Stimulated activated CD4-positive, alpha-beta T cell treated with anti-CD3 and anti-CD28 coated beads, Interleukin-2, amount 100 ng/mL, for 24 hours (primary cell): ENCODE results near the gene IGF2BP1.
"Not testable (repeated sequence)": the region's sequence is repeated elsewhere in the genome, so short reads cannot be mapped to it uniquely, and the experiment has no call there.

Experiments used
- DNase-seq, 2 donors: peaks; one replicate each; pipeline ENCODE4 v3.0.0-alpha.2; 2020

The IGF2BP1 gene

DNA sequence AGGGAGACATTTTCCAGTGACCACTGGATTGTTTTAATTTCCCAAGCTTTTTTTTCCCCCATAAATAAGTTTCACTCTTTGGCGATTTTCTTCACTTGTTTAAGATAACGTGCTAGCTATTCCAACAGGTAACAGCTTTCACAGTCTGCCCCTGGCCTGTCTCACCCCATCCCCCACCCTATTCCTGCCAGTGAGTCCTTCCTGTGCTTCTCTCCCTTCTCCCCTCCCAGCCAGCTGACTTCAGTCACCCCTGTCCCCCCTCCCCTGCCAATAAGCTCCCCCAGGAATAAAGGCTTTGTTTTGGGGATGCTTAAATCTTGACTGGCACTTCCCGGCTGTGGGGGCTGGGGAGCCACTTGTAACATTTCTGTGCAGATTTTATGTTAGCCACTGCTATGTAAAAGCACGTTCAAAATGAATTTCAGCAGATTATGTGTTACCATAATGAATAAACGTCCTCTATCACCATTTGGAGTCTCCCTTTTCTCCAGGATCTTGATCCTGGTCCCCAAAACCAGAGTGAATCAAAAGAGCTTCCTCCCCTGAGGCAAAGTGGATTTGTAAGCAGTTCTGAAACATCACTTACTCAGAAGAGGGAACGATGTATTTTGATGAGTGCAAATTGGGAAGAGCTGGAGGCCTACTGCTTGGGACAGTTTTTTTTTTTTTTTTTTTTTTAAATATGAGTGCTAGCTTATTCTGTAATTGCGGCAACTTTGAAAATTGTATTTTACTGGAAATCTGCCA, 58.2 kb downstream of the IGF2BP1 start:
- DNase-seq, result no peak

DNA sequence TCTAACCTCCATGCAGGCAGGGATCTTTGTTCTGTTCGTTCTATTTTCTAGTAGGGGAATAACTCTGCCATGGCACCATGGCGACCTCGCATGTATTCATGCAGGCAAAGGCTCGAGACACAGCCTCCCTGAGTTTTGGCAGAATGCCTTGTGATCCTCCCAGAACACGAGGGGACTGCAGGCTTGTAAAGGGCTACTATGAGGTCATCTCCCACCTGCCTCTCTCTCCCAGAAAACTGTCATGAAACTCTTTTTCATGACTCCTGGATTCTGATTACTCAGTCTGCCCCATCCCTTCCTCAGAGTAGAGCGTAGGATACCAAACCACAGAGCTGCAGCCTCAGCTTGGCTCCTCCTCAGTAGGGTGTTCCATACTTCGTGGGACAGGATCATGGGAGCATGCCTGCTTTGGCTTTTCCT, 64.3 kb downstream of the IGF2BP1 start:
- no peak for DNase-seq

DNA sequence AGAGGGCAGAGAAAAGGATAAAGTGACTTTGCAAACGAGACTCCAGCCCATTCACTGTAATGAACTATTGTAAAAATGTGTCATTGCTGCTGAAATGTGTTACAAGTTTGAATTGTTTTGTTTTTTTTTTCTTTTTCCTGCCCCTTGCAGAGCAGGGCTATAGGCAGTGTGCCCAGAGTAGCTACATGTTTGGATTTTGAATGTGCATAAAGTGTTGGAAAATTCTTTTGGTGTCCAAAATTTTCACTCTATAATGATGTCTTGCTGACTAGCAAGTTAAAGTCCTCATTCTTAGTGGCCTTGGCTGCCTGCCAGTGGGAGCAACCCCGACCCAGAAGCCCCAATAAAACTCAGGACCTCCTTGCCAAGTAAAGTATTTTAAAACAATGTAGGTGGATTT, 66.5 kb downstream of the IGF2BP1 start:
- DNase-seq, result no peak

DNA sequence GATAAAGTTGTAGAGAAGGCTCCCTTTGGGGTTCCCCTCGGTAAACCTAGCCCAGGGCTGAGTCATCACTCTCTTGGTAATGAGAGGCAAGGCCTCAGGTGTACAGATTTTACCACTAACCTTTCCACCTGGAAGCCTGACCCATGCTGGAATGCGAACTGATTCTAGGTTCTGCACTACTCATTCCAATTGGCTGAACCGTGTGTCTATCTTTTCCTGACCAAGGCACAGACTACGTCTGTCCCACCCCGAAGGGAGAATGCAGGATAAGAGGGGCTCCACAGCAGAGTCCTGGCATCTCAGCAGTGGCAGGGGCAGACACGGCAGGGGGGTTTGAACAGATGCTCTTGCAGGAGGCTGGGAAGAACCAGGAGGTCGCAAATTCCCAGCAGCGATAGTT, 70.0 kb downstream of the IGF2BP1 start:
- no peak for DNase-seq

DNA sequence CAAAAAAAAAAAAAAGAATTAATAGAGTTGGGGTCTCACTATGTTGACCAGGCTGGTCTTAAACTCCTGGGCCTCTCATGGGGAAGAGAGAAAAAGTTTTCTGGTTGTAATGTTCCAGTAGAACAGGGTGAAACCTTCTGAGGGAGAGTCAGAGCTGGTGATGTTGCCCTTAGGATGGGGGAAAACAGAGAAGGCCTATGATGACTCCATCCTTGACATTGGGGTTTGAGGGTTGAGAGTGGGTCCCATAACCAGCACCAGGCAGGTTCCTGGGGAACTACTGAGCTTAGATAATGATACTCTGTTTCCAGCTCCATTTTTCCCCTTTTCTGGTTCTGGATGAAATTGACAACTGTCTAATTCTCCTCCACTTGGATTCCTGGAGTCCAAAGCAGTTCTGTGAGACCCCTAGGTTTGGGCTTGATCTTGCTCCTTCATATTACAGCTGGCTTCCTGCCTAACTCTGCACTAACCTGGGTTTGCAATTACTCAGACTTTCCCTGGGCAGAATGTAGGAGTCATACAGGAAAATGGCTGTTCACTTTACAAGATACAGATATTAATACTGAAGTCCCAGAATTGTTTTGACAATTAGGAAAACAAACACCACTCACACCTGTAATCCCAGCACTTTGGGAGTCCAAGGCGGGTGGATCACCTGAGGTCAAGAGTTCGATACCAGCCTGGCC, 72.5 kb downstream of the IGF2BP1 start:
- no peak for DNase-seq

DNA sequence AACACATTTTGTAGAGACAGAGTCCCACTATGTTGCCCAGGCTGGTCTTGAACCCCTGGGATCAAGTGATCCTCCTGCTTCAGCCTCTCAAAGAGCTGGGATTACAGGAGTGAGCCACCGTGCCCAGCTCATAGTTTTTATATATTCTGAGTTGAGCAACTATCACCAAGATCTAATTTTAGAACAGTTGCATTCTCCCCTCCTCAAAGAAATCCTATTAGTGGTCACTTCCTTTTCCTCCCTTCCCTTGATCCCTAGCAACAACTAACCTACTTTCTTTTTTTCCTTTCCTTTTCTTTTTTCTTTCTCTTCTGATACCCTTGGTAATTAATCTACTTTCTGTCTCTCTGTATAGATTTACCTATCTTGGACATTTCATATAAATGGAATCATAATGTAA, 73.9 kb downstream of the IGF2BP1 start:
- DNase-seq, result no peak

DNA sequence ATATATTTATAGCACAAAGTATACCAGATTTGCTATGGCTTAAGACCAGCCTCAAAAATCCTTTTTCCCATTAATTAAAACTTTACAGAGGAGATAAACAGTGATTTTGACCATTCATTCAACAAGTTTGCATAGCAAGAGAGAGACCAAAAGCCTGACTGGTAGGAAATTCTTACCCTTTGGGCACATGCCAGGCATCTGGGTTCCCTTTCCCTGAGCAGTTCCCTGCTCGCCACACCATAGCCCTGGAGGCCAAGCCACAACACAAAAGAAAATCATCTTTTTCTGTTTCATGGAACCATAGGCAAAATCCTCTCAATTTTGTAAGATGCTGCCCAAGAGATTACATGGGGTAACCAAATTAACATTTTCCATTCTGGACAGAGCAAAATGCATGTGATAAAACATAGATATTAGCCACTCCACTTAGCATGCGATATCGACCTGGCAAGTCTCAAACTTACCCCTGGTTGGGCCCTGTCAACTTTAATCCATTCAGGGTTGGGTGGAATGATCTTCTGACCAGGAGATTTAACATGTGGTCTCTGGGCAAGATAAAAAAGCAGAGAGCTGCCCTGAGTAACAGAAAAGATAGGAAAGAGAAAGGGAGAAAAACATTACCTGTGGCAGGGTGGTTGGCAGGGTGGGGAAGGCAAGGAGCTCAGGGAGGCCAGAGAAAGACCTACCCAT, 77.8 kb downstream of the IGF2BP1 start:
- no peak for DNase-seq

DNA sequence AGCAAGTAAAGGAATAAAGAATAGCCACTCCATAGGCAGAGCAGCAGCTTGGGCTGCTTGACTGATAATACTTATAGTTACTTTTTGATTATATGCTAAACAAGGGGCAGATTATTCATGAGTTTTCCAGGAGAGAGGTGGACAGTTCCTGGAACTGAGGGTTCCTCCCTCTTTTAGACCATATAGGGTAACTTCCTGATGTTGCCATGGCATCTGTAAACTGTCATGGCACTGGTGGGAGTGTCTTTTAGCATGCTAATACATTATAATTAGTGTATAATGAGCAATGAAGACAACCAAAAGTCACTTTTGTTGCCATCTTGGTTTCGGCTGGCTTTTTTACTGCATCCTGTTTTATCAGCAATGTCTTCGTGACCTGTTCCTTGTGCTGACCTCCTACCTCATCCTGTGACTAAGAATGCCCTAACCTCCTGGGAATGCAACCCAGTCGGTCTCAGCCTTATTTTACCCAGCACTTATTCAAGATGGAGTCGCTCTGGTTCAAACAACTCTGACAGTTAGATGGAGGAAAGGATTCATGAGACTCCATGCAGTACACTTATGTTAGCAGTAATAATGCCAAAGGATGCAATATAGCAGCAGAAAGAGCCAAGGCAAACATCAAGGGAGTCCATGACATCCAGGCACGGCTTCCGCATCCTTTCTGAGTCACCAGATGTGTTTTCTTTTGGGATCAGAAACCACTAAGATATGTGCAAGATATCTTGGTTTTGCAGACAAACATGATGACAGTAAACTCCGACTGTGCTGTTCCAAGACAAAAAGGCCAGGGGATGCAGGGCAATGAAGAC, 79.6 kb downstream of the IGF2BP1 start:
- DNase-seq, result no peak

DNA sequence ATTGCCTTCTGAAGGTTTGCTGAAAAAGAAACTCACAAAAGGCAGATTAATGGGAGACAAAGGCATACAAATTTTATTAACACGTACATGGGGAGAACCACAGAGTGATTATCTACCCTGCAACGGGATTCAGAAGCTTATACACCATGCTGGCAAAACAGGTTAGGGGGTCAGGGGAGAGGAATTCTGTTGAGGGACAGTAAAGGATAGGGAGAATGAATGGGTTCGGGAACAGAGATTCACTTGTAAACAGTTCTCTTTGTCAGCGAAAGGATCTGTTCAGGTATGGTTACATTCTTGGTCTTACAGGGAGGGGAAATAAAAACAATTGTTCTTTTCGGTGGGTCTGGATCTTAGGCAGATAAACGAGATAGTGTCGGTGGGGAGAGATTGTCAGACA, 81.1 kb downstream of the IGF2BP1 start:
- DNase-seq, result no peak

DNA sequence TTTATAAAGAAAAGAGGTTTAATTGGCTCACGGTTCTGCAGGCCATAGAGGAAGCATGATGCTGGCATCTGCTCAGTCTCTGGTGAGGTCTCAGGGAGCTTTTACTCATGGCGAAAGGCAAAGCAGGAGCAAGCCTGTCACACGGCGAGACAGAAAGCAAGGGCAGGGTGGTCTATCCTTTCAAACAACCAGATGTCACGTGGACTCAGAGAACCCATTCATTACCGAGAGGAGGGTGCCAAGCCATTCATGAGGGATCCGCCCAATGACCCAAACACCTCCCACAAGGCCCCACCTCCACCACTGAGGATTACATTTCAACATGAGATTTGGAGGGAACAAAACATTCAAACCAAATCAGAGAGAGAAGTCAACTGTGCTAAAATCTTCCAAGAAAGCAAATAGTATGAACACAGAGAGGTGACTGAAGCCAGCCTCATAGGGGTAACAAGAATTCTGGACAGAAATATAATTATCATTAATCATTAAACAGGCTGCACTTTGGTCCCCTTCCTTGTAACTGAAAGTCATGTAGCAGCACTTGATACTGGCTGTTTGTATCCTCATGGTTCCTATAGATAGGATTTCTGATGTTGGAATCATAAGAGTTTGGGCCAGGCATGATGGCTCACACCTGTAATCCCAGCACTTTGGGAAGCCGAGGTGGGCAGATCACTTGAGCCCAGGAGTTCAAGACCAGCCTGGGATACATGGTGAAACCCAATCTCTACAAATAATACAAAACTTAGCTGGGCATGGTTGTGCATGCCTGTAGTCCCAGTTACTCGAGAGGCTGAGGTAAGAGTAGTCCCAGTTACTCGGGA, 82.9 kb downstream of the IGF2BP1 start:
- DNase-seq, result no peak

DNA sequence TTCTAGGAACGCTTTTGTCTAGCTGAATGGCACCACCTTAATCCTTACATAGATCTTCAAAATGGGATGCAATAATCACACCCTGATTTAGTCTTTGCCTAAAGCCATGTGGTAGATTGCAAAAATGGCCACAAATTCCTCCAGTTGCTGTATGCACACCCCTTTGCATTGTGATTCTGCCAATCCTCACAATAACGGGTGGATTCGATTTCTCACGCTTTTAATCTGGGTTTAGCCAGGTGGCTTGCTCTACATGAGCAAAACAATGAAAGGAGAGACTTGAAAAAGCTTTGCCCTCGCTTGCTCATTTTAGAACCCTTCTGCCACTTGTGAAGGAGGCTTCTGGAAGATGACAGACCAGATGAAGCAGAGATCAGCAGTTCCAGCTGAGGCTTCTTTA, 85.0 kb downstream of the IGF2BP1 start:
- DNase-seq, result no peak

DNA sequence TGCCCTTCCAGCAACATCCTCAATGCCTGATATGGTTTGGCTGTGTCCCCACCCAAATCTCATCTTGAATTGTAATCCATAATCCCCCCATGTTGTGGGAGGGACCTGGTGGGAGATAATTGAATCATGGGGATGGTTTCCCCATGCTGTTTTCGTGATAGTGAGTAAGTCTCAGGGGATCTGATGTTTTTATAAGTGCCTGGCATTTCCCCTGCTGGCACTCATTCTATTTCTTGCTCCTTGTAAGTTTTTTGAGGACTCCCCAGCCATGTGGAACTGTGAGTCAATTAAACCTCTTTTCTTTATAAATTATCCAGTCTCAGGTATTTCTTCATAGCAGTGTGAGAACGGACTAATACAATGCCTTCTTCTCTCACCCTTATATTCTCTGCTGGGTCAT, 87.9 kb downstream of the IGF2BP1 start:
- not testable (repeated sequence) for DNase-seq

DNA sequence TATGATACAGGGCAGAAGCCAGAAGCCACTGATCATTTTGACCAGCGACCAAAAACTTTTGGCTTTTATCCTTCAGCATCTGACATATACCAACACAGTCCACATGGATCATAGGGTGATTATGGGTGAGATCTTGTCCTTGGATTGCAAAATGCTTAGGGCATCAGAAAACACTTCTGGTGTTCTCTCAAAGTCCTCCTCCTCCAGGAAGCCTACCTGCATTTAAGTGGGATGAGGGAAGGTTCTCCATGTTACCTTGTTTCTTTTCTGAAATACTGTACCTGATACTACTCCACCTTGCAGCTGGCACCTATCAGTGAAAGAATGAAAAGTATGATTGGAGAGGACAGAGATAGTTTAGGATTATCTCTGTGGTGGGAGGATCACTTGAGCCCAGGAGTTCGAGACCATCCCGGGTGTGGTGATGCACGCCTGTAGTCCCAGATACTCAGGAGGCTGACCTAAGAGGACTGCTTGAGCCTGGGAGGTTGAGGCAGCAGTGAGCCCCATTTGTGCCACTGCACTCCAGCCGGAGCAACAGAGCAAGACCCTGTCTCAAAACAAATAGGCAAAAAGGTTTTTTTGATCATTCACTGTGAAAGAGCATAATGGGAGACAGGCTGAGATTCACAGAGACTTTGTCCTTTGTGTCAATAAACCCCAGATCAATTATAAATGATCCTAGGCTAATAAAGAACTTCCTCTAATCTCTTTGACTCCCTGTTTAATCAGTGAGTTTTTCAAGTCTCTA, 88.6 kb downstream of the IGF2BP1 start:
- no peak for DNase-seq

DNA sequence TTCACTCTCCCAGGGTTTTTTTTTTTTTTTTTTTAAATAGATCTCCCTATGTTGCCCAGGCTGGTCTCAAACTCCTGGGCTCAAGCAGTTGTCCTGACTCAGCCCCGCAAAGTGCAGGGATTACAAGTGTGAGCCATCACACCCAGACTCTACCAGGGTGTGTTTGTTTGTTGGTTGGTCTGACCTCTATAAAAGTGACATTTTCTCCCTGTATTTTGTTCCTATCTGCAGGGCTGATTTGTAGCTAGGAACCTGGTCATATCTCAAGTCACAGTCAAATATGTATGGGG, 89.1 kb downstream of the IGF2BP1 start:
- DNase-seq, result no peak

DNA sequence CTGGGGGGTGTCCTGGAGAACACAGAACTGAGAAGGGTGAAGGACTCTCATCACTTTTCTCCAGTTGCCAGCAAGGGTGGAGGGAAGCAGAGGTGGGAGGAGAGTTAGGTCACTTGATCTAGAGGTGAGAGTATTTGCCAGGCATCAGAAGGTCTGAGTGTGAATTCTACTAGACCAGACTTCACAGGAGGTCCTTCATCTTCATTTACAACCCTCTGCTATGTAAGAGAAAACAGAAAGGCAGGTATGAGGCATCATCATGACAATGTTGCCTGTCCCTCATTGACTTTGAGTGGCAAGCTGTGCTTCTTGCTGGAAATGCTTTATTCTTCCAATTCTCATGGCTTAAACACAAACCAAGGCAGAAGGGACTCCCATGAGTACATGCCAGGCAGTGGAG, 89.5 kb downstream of the IGF2BP1 start:
- DNase-seq, result no peak

DNA sequence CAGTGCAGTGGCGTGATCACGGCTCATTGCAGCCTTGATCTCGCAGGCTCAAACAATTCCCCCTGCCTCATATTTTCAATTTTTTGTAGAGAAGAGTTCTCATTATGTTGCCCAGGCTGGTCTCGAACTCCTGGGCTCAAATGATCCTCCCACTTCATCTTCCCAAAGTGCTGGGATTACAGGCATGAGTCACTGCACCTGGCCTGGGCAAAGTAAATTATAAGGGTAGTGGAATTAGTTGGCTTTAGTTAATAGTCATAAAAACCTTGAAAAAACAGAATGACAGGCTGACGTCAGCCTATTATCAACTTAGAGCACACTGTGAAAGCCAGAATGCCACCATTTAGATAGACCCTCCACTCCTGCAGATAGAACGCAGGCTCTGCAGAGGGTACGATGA, 91.9 kb downstream of the IGF2BP1 start:
- DNase-seq, result no peak

DNA sequence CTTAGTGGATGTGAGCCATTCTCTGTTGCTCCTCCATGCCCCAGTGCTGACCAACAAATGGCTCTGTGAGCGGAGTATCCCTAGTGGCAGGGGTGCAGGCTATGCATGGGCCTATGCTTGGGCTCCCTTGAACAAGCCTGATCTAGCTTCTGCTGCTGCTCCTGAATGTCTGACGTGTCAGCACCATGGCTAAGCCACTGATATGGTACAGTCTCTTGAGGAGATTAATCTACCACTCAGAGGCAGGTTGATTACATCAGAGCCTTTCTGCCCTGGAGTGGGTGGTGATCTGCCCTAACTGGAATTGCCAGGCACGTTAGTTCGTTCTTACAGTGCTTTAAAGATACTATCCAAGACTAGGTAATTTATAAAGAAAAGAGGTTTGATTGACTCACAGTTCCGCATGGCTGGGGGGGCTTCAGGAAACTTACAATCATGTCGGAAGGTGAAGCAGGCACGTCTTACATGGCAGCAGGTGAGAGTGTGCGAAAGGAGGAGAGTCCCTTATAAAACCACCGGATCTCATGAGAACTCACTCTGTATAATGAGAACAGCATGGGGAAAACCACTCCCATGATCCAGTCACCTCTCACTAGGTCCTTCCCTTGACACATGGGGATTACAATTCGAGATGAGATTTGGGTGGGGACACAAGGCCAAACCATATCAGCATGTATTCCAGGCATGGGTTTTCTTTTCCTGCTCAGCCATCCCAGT, 93.9 kb downstream of the IGF2BP1 start:
- no peak for DNase-seq

DNA sequence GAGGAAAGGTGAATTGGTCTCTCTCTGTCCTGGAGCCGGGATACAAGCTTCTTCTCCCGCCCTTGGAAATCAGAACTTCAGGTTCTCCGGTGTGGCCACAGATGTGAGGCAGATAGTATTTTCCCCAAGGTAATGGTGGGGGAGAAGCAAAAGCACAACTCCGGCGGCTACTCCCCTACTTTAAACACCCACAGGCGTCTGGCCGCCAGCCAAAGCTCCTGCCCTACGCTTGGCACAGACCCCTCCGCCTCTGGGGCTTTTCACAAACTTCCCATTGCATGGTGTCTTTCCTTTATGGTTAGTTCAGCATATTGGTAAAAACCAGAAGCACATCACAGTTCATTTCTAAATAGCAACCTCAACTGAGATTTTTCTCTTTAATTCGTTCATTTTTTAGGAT, 95.9 kb downstream of the IGF2BP1 start:
- DNase-seq, result no peak

DNA sequence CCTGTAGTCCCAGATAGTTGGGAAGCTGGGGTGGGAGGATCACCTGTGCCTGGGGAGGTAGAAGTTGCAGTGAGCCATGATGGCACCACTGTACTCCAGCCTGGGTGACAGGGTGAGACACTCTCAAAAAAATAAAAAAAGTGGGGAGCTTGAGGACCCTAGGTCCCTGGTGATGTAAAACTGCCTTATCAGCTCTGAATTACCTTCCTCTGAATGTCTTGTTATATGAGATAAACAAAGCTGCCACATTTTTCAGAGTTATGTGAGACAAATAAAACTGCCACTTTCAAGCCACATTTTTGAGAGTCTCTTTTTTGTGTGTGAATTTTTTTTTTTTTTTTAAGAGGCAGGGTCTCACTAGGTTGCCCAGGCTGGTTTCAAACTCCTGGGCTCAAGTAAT, 103.4 kb downstream of the IGF2BP1 start:
- DNase-seq, result no peak

DNA sequence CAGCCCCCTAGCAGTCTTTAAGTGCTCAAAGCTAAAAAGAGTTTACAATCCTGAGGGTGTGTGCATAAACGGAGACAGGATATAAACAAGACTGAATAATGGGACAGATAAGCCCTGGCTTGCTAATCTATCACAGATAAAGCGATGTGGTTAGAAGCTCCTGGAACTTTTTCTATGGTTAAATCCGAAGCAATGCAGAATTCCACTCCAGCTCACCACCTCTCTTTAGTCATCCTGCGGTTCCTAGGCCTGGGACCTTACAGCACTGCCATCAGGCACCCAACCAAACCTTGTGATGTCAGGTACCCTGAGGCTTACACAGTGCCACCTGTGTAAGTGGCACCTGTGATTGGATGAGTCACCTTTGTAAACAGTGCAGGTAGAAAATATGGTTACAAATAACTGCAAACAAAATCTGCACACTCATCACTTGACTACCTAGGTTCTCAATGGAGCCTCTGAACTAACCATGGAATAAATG, 103.9 kb downstream of the IGF2BP1 start:
- DNase-seq, result no peak

DNA sequence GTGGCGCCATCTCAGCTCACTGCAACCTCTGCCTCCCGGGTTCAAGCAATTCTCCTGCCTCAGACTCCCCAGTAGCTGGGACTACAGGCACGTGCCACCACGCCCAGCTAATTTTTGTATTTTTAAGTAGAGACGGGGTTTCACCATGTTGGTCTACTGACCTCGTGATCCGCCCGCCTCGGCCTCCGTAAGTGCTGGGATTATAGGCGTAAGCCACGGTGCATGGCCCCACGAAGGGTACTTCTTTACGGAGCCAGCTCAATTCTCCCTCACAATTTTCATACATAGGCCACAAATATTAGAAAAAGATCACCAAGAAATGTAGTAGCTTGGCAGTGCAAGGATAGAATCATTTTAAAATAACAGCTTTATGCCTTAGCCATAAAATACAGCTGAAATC, 106.2 kb downstream of the IGF2BP1 start:
- not testable (repeated sequence) for DNase-seq
